SK-N-DZ (cell line): ENCODE measurements around the gene EDAR.

Experiments
- DNase-seq: peaks from one replicate; pipeline ENCODE4 v3.0.0-alpha.2; 2015; ENCODE audit warnings: low spot score

EDAR gene

GRCh38 chr2:108968619-108969018, 20.4 kb downstream of the EDAR start:
- no peak for DNase-seq

GRCh38 chr2:108967757-108968156, 21.3 kb downstream of the EDAR start:
- no peak for DNase-seq

GRCh38 chr2:108965540-108966289, 23.3 kb downstream of the EDAR start:
- no peak for DNase-seq

GRCh38 chr2:108963057-108963456, 26.0 kb downstream of the EDAR start:
- DNase-seq = no peak

GRCh38 chr2:108961796-108962195, 27.2 kb downstream of the EDAR start:
- no peak for DNase-seq

GRCh38 chr2:108960006-108960405, 29.0 kb downstream of the EDAR start:
- DNase-seq = no peak

GRCh38 chr2:108959401-108959800, 29.6 kb downstream of the EDAR start:
- DNase-seq = no peak

- DNase-seq = no peak
These were observed 30.2 kb downstream of the EDAR start for GRCh38 chr2:108958632-108959341.

GRCh38 chr2:108958002-108958401, 31.0 kb downstream of the EDAR start:
- no peak for DNase-seq

GRCh38 chr2:108956375-108956774, 32.6 kb downstream of the EDAR start:
- DNase-seq = no peak

GRCh38 chr2:108950369-108951135, 38.5 kb downstream of the EDAR start:
- DNase-seq = no peak

GRCh38 chr2:108949316-108950239, 39.4 kb downstream of the EDAR start:
- no peak for DNase-seq

GRCh38 chr2:108947271-108947907, 41.6 kb downstream of the EDAR start:
- DNase-seq = no peak

GRCh38 chr2:108946442-108946841, 42.6 kb downstream of the EDAR start:
- DNase-seq = no peak

GRCh38 chr2:108945969-108946368, 43.1 kb downstream of the EDAR start:
- no peak for DNase-seq

- no peak for DNase-seq
These were observed 44.3 kb downstream of the EDAR start for GRCh38 chr2:108944601-108945331.

GRCh38 chr2:108943751-108944150, 45.3 kb downstream of the EDAR start:
- DNase-seq = no peak

- no peak for DNase-seq
These were observed 46.1 kb downstream of the EDAR start for GRCh38 chr2:108942888-108943287.

GRCh38 chr2:108942231-108942825, 46.7 kb downstream of the EDAR start:
- no peak for DNase-seq

GRCh38 chr2:108941767-108942166, 47.3 kb downstream of the EDAR start:
- no peak for DNase-seq
